Cardiac fibroblast (primary cell): ENCODE results near the gene TBC1D9.

Experiments used
- DNase-seq, 2 donors: peaks; one replicate each; pipeline versions ENCODE4 v3.0.0 to v3.0.0-alpha.2; 2010; ENCODE audit warnings: low read depth in 2 of 2
- H3K4me3 ChIP-seq, 2 donors: replicated peaks in 1 of 2; 1 replicate in 1 of 2; 2 replicates in 1 of 2; pipeline ENCODE4 v1.5.1; 2011; ENCODE audit warnings: low read depth in 2 of 2, low read length in 2 of 2, mild to moderate bottlenecking in 2 of 2, moderate library complexity in 1 of 2
- TF ChIP-seq, protein P1 (sequence below): IDR thresholded peaks from one replicate; pipeline ENCODE4 v1.5.1; 2011; ENCODE audit warnings: low read depth, mild to moderate bottlenecking, low read length, inconsistent platforms

Gene TBC1D9

GRCh38 chr4:140774956-140775355 is 18.8 kb upstream of the TBC1D9 start:
- no peak overlapping the region for H3K4me3 ChIP-seq
- DNase-seq: no peak
- TF ChIP-seq, protein P1, sequence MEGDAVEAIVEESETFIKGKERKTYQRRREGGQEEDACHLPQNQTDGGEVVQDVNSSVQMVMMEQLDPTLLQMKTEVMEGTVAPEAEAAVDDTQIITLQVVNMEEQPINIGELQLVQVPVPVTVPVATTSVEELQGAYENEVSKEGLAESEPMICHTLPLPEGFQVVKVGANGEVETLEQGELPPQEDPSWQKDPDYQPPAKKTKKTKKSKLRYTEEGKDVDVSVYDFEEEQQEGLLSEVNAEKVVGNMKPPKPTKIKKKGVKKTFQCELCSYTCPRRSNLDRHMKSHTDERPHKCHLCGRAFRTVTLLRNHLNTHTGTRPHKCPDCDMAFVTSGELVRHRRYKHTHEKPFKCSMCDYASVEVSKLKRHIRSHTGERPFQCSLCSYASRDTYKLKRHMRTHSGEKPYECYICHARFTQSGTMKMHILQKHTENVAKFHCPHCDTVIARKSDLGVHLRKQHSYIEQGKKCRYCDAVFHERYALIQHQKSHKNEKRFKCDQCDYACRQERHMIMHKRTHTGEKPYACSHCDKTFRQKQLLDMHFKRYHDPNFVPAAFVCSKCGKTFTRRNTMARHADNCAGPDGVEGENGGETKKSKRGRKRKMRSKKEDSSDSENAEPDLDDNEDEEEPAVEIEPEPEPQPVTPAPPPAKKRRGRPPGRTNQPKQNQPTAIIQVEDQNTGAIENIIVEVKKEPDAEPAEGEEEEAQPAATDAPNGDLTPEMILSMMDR: no peak

DNA sequence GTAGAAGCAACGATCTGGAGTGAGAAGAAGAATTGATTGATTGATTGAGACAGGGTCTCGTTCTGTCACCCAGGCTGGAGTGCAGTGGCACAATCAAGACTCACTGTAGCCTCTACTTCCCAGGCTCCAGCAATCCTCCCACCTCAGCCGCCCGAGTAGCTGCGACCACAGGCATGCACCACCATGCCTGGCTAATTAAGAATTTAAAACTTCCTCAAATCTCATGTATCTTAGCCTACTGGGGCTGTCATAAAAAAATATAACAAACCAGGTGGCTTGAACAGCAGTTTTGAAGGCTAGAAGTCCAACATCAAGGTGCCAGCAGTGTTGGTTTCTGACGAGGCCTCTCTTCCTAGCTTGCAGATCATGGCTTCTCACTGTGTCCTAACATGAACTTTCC is 18.3 kb upstream of the TBC1D9 start:
- no peak for DNase-seq
- no peak overlapping the region for H3K4me3 ChIP-seq
- TF ChIP-seq, protein P1: no peak

DNA sequence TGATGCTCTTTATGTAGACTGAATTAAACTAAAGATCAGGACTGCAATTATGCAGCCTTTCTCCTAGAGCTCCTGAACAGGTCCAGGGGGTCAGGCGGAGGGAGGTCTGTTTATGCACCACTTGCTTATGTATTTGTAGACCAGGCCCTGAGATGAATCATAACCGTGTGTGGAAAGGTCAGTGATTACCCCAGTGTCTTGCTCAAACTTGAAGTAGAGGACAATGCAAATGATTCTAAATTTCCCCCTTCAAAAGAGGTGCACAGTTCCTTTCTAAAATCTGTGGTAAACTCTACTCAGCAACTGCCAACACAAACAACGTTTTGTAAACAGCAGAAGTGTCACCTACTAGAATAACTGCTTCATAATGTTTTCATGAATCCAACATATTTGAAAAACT is 13.0 kb upstream of the TBC1D9 start:
- TF ChIP-seq, protein P1: no peak
- DNase-seq: no peak
- H3K4me3 ChIP-seq: no peak overlapping the region

- TF ChIP-seq, protein P1: no peak
- DNase-seq: no peak
- H3K4me3 ChIP-seq: no peak overlapping the region
Measured at GRCh38 chr4:140764785-140765392, 8.7 kb upstream of the TBC1D9 start.

- DNase-seq: no peak
- no peak overlapping the region for H3K4me3 ChIP-seq
- TF ChIP-seq, protein P1: no peak
Measured at GRCh38 chr4:140762202-140762601, 6.0 kb upstream of the TBC1D9 start.

- DNase-seq: no peak
- peak overlapping the region; percentile 80 to 82 for H3K4me3 ChIP-seq
- TF ChIP-seq, protein P1: no peak
Measured at GRCh38 chr4:140757232-140757630, 1.0 kb upstream of the TBC1D9 start.

- peak; percentile 53 to 59 for DNase-seq
- TF ChIP-seq, protein P1: no peak
- peak overlapping the region; percentile 80 to 82 for H3K4me3 ChIP-seq
Measured at GRCh38 chr4:140755774-140756318, 339 bp downstream of the TBC1D9 start.
